Stimulated activated CD8-positive, alpha-beta memory T cell treated with anti-CD3 and anti-CD28 coated beads, Interleukin-4, amount 100 ng/mL, for 4 hours (primary cell): ENCODE measurements around the gene PDZRN4.

Source experiments
- DNase-seq, 2 donors: peaks; one replicate each; pipeline ENCODE4 v3.0.0-alpha.2; 2020; ENCODE audit warnings: low read depth in 2 of 2, low spot score in 1 of 2

PDZRN4 gene

GRCh38 chr12:41356181-41356580 is 168.1 kb downstream of the PDZRN4 start:
- no peak for DNase-seq

- DNase-seq = no peak
Observed at GRCh38 chr12:41361738-41362137, 173.6 kb downstream of the PDZRN4 start.

GRCh38 chr12:41362510-41362909 is 174.4 kb downstream of the PDZRN4 start:
- DNase-seq = no peak

GRCh38 chr12:41362931-41363330 is 174.8 kb downstream of the PDZRN4 start:
- no peak for DNase-seq

GRCh38 chr12:41364211-41364610 is 176.1 kb downstream of the PDZRN4 start:
- DNase-seq = no peak

- DNase-seq = no peak
Observed at GRCh38 chr12:41365653-41366171, 177.6 kb downstream of the PDZRN4 start.

GRCh38 chr12:41367726-41368405 is 179.7 kb downstream of the PDZRN4 start:
- no peak for DNase-seq

GRCh38 chr12:41380878-41381277 is 192.8 kb downstream of the PDZRN4 start:
- DNase-seq = no peak

- DNase-seq = no peak
Observed at GRCh38 chr12:41402801-41403200, 214.7 kb downstream of the PDZRN4 start.

- DNase-seq = no peak
Observed at GRCh38 chr12:41407232-41407799, 219.2 kb downstream of the PDZRN4 start.

GRCh38 chr12:41409628-41410027 is 221.5 kb downstream of the PDZRN4 start:
- DNase-seq = no peak

- DNase-seq = no peak
Observed at GRCh38 chr12:41418586-41418985, 230.5 kb downstream of the PDZRN4 start.

GRCh38 chr12:41419131-41419893 is 231.2 kb downstream of the PDZRN4 start:
- no peak for DNase-seq

GRCh38 chr12:41424651-41425050 is 236.5 kb downstream of the PDZRN4 start:
- no peak for DNase-seq

GRCh38 chr12:41433460-41433859 is 245.3 kb downstream of the PDZRN4 start:
- DNase-seq = no peak

GRCh38 chr12:41436076-41436475 is 248.0 kb downstream of the PDZRN4 start:
- no peak for DNase-seq

- no peak for DNase-seq
Observed at GRCh38 chr12:41437563-41437962, 249.4 kb downstream of the PDZRN4 start.

- DNase-seq = no peak
Observed at GRCh38 chr12:41438854-41439541, 250.9 kb downstream of the PDZRN4 start.

- no peak for DNase-seq
Observed at GRCh38 chr12:41439801-41440200, 251.7 kb downstream of the PDZRN4 start.

- no peak for DNase-seq
Observed at GRCh38 chr12:41441180-41441579, 253.1 kb downstream of the PDZRN4 start.

- DNase-seq = no peak
Observed at GRCh38 chr12:41442896-41443295, 254.8 kb downstream of the PDZRN4 start.

GRCh38 chr12:41443690-41444089 is 255.6 kb downstream of the PDZRN4 start:
- DNase-seq = no peak
